Activated T-cell treated with anti-CD3 and anti-CD28 coated beads, Interleukin-2, amount 50 U/mL, for 48 hours (primary cell): Measurements from ENCODE around the gene ARF1.

Experiments
- DNase-seq, 2 experiments: peaks; one replicate each; pipeline ENCODE4 v3.0.0-alpha.2; 2020

ARF1 gene

GRCh38 chr1:228088586-228089498, 6.3 kb downstream of the ARF1 start:
- DNase-seq: no peak

GRCh38 chr1:228089519-228090380, 7.2 kb downstream of the ARF1 start:
- DNase-seq: no peak

- peak in 1 of 2 experiments; percentile 23 for DNase-seq
These were observed 8.1 kb downstream of the ARF1 start for GRCh38 chr1:228090613-228091081.

GRCh38 chr1:228091084-228091483, 8.6 kb downstream of the ARF1 start:
- no peak for DNase-seq

GRCh38 chr1:228092342-228093049, 10.0 kb downstream of the ARF1 start:
- peak; percentile 16 to 19 for DNase-seq

GRCh38 chr1:228093050-228093906, 10.8 kb downstream of the ARF1 start:
- DNase-seq: peak in 1 of 2 experiments; percentile 14

- DNase-seq: peak; percentile 16 to 17
These were observed 12.0 kb downstream of the ARF1 start for GRCh38 chr1:228094432-228095016.

DNA sequence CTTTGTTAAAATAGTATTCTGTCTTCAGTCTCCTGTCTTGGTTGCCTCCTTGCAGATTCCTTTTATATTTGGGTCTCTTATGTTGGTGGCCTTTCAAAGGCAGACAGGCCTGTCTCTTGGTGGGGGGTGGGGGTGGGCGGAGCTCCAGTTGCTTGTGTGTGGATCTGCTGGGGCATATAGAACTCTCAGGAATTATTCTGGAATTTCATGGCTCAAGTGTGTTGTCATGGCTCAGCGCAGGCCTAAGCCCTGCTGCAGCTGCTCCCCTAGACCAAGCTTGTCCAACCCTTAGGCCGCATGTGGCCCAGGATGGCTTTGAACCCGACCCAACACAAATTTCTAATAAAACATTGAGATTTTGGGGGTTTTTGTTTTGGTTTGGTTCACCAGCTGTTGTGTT, 12.7 kb downstream of the ARF1 start:
- peak in 1 of 2 experiments; percentile 11 for DNase-seq

DNA sequence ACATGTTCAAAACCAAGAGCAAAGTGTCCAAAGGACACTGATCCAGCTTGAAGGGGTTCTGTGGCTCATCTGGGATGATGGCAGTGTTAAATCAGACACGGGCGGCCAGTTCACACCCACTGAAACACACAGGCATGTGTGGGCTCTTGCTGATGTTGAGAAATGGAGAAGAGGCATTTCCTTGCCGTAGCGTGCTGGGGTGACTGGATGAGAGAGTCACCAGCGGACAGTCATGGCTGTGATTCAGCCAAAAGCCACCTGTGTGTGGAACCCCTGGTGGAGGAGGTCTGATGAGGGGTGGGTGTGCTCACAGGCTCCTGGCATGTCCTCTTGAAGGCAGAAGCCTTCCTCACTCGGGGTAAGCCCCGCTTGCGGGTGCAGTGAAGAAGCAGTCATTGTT, 13.4 kb downstream of the ARF1 start:
- peak; percentile 15 to 16 for DNase-seq

DNA sequence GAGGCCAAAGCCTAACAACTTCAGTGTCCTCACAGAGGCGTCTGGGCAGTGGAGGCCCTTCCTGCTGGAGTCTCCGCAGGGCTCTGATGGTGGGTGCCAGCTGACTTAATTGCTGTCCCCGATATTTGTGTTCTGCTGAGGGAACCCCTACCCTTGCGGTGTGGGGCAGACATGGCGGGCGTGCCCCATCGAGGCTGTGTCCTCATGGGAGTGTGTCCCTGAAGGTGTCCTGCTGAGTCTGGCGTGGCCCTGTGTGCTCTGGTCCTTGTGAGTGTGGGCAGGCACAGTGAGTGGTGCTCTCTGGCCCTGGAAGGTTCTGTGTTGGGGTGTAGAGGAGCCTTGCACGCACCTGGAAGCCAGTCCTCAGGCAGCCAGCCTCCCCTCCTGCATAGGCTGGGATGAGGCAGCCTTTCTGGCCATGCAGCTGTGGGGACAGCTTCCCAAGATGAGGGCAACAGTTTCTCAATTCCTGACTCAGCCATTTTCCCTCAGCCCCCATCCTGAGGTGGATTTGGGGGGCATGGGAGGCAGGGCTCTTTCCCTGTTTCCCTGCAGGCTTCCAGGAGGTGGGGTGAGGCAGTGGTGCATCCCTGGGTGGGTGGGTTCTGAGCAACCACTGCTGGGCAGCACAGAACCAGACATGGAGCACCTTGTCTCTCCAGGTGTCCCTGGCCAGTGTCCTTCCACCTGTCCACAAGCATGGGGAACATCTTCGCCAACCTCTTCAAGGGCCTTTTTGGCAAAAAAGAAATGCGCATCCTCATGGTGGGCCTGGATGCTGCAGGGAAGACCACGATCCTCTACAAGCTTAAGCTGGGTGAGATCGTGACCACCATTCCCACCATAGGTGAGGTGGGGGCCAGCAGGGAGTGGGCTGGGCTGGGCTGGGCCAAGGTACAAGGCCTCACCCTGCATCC, 14.2 kb downstream of the ARF1 start:
- peak; percentile 15 for DNase-seq

- DNase-seq: peak; percentile 16 to 17
These were observed 15.0 kb downstream of the ARF1 start for GRCh38 chr1:228097333-228098081.

GRCh38 chr1:228098323-228098931, 15.9 kb downstream of the ARF1 start:
- DNase-seq: peak in 1 of 2 experiments; percentile 17

GRCh38 chr1:228099331-228099732, 16.8 kb downstream of the ARF1 start:
- peak; percentile 19 for DNase-seq

DNA sequence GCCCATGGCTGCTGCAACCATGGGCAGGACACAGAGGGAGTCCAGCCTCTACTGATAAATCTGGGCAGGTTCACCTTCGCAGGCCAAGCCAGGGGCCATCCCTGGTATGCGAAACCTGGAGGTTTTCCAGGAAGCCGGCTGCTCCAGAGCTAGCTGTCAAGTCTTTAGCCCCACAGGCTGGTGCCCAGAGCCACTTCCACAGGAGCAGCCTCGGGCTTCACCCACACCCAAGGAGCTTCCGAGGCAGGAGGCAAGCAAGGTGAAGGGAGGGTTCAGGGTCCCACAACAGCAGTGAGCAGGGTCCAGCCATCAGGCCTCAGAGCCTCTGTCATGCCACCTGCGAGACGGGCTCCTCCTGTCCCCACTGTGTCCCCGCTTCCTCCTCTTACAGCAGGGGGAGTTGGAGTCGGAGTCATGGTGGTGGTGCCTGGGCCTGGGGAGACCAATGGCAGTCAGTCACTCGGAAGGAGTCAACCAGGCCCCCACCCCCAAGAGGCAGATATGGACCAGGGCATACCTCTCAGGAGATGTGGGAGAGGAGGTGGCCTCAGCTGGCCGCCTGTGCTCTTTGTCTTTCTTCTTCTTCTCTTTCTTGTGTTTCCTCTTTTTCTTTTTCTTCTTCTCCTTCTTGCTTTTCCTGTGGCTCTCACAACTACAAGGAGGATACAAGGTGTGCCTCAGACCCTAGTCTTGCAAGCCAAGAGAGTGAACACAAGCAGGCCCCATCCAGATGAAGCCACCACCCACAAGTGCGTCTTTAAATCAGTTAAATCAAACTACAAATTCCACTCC, 18.5 kb downstream of the ARF1 start:
- DNase-seq: peak; percentile 32 to 40

GRCh38 chr1:228101614-228101993, 19.1 kb downstream of the ARF1 start:
- peak; percentile 42 to 44 for DNase-seq

GRCh38 chr1:228101994-228102790, 19.7 kb downstream of the ARF1 start:
- peak; percentile 69 to 76 for DNase-seq
